Measurements from ENCODE around the gene GFM1.

Gene GFM1

GRCh38 chr3:158640646-158641045 lies 3.7 kb upstream of the GFM1 start:
- no peak for TF ChIP-seq CTCF (IDR thresholded peaks at IDR 0.05; ENCODE audit: low read depth, low read length, missing control alignments)
- no peak overlapping the region for H3K4me3 ChIP-seq (ENCODE audit: low read depth, low read length)
- DNase-seq (ENCODE audit: low read depth): no peak

- DNase-seq (ENCODE audit: low read depth): no peak
- no peak overlapping the region for H3K4me3 ChIP-seq (ENCODE audit: low read depth, low read length)
- no peak for TF ChIP-seq CTCF (IDR thresholded peaks at IDR 0.05; ENCODE audit: low read depth, low read length, missing control alignments)
Observed at GRCh38 chr3:158642005-158642404, 2.3 kb upstream of the GFM1 start.

GRCh38 chr3:158642474-158643210 lies 1.7 kb upstream of the GFM1 start:
- no peak for DNase-seq (ENCODE audit: low read depth)
- no peak overlapping the region for H3K4me3 ChIP-seq (ENCODE audit: low read depth, low read length)
- no peak for TF ChIP-seq CTCF (IDR thresholded peaks at IDR 0.05; ENCODE audit: low read depth, low read length, missing control alignments)

GRCh38 chr3:158649791-158650190 lies 5.5 kb downstream of the GFM1 start:
- no peak for TF ChIP-seq CTCF (IDR thresholded peaks at IDR 0.05; ENCODE audit: low read depth, low read length, missing control alignments)
- no peak overlapping the region for H3K4me3 ChIP-seq (ENCODE audit: low read depth, low read length)
- no peak for DNase-seq (ENCODE audit: low read depth)

GRCh38 chr3:158651192-158651591 lies 6.9 kb downstream of the GFM1 start:
- H3K4me3 ChIP-seq (ENCODE audit: low read depth, low read length): no peak overlapping the region
- no peak for TF ChIP-seq CTCF (IDR thresholded peaks at IDR 0.05; ENCODE audit: low read depth, low read length, missing control alignments)
- DNase-seq (ENCODE audit: low read depth): no peak

GRCh38 chr3:158652463-158652862 lies 8.1 kb downstream of the GFM1 start:
- no peak for TF ChIP-seq CTCF (IDR thresholded peaks at IDR 0.05; ENCODE audit: low read depth, low read length, missing control alignments)
- H3K4me3 ChIP-seq (ENCODE audit: low read depth, low read length): no peak overlapping the region
- DNase-seq (ENCODE audit: low read depth): no peak

GRCh38 chr3:158658889-158659288 lies 14.6 kb downstream of the GFM1 start:
- no peak for TF ChIP-seq CTCF (IDR thresholded peaks at IDR 0.05; ENCODE audit: low read depth, low read length, missing control alignments)
- DNase-seq (ENCODE audit: low read depth): no peak
- H3K4me3 ChIP-seq (ENCODE audit: low read depth, low read length): no peak overlapping the region
